GM06990 (cell line): ENCODE data around the gene TBCB.

ENCODE experiments used
- DNase-seq: peaks from one replicate; pipeline ENCODE4 v3.0.0-alpha.2; 2011; ENCODE audit not compliant: insufficient read length; ENCODE audit errors: extremely low read depth
- H3K27me3 ChIP-seq: replicated peaks from 2 replicates; pipeline ENCODE4 v1.6.0; 2011; ENCODE audit warnings: low read length; ENCODE audit not compliant: control insufficient read depth, insufficient read depth
- H3K36me3 ChIP-seq: 2 replicates; pipeline ENCODE4 v1.5.1; 2011; ENCODE audit warnings: low read length; ENCODE audit not compliant: control insufficient read depth, insufficient read depth
- H3K4me3 ChIP-seq: replicated peaks from 2 replicates; pipeline ENCODE4 v1.5.1; 2011; ENCODE audit warnings: low read depth, mild to moderate bottlenecking, control low read depth, low read length
- TF ChIP-seq, protein P1 (sequence below): IDR thresholded peaks from 2 replicates; pipeline ENCODE4 v1.5.1; 2011; ENCODE audit warnings: low read length, control low read depth, mild to moderate bottlenecking, inconsistent platforms; ENCODE audit not compliant: insufficient read depth, poor library complexity, severe bottlenecking

Gene TBCB

GRCh38 chr19:36140304-36141038 lies 25.2 kb downstream of the TBCB start:
- Histone ChIP-seq H3K36me3 (peaks cover 15% of the 10 kb centered on the region), H3K27me3 (no peaks in the 10 kb centered on the region), H3K4me3 (peak overlapping the region; percentile 97)
- TF ChIP-seq, protein P1, sequence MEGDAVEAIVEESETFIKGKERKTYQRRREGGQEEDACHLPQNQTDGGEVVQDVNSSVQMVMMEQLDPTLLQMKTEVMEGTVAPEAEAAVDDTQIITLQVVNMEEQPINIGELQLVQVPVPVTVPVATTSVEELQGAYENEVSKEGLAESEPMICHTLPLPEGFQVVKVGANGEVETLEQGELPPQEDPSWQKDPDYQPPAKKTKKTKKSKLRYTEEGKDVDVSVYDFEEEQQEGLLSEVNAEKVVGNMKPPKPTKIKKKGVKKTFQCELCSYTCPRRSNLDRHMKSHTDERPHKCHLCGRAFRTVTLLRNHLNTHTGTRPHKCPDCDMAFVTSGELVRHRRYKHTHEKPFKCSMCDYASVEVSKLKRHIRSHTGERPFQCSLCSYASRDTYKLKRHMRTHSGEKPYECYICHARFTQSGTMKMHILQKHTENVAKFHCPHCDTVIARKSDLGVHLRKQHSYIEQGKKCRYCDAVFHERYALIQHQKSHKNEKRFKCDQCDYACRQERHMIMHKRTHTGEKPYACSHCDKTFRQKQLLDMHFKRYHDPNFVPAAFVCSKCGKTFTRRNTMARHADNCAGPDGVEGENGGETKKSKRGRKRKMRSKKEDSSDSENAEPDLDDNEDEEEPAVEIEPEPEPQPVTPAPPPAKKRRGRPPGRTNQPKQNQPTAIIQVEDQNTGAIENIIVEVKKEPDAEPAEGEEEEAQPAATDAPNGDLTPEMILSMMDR = no peak
- peak; percentile 73 for DNase-seq

GRCh38 chr19:36141039-36141927 lies 26.0 kb downstream of the TBCB start:
- TF ChIP-seq, protein P1 = no peak
- Histone ChIP-seq H3K27me3 (no peaks in the 10 kb centered on the region), H3K36me3 (peaks cover 23% of the 10 kb centered on the region), H3K4me3 (peak overlapping the region; percentile 97)
- peak; percentile 87 for DNase-seq

- DNase-seq = no peak
- Histone ChIP-seq H3K36me3 (peaks cover 27% of the 10 kb centered on the region), H3K27me3 (no peaks in the 10 kb centered on the region), H3K4me3 (no peak overlapping the region)
- TF ChIP-seq, protein P1 = no peak
Observed at GRCh38 chr19:36142046-36142445, 26.8 kb downstream of the TBCB start.

- TF ChIP-seq, protein P1 = no peak
- H3K4me3 ChIP-seq = no peak overlapping the region
- H3K36me3 ChIP-seq = peaks cover 30% of the 10 kb centered on the region
- H3K27me3 ChIP-seq = no peaks in the 10 kb centered on the region
- DNase-seq = no peak
Observed at GRCh38 chr19:36142496-36142895, 27.2 kb downstream of the TBCB start.

GRCh38 chr19:36144624-36145023 lies 29.4 kb downstream of the TBCB start:
- no peaks in the 10 kb centered on the region for H3K27me3 ChIP-seq
- H3K4me3 ChIP-seq = no peak overlapping the region
- no peak for DNase-seq
- TF ChIP-seq, protein P1 = no peak
- peaks cover 34% of the 10 kb centered on the region for H3K36me3 ChIP-seq
